ENCODE measurements around the gene BANF1. TPM values are rescaled to one million over a fixed set of nuclear protein-coding genes. Genes with fewer than 3 reads are reported as not detected.

Gene BANF1
- total RNA-seq, 4 donors from 2014 or later = 23.9 to 68.9 (median 51.0) TPM

- no peak overlapping the region for H3K27ac ChIP-seq
- 73 to 81% methylated on average over 5 to 6 of the region's 6 CpGs for WGBS, 2 donors
- peaks cover 0 to 23% of the 10 kb centered on the region in 2 donors for H3K27me3 ChIP-seq
- peaks cover 0 to 16% (median 6%) of the 10 kb centered on the region in 4 donors for H3K4me1 ChIP-seq
- H3K9me3 ChIP-seq = no peaks in the 10 kb centered on the region
- TF ChIP-seq POLR2A (IDR thresholded peaks at IDR 0.05) (no peak), CTCF (IDR thresholded peaks at IDR 0.05) (no peak), EP300 (IDR thresholded peaks at IDR 0.05) (no peak)
- no peaks in the 10 kb centered on the region for H3K36me3 ChIP-seq
- DNase-seq (ENCODE audit: low spot score in 2 of 2) = no peak
- H3K4me3 ChIP-seq = no peak overlapping the region
These were observed 42.5 kb downstream of the BANF1 start for GRCh38 chr11:66044757-66045156.

GRCh38 chr11:66045177-66045639 is 42.9 kb downstream of the BANF1 start:
- TF ChIP-seq EP300 (IDR thresholded peaks at IDR 0.05) (peak in 1 of 2 donors; percentile 23), POLR2A (IDR thresholded peaks at IDR 0.05) (no peak), CTCF (IDR thresholded peaks at IDR 0.05) (peak; percentile 83 to 94 (median 90))
- peak; percentile 23 to 64 for DNase-seq (ENCODE audit: low spot score in 2 of 2)
- no peak overlapping the region for H3K27ac ChIP-seq
- H3K27me3 ChIP-seq = peaks cover 0 to 23% of the 10 kb centered on the region in 2 donors
- H3K4me1 ChIP-seq = peaks cover 0 to 16% (median 6%) of the 10 kb centered on the region in 4 donors
- H3K9me3 ChIP-seq = no peaks in the 10 kb centered on the region
- no peaks in the 10 kb centered on the region for H3K36me3 ChIP-seq
- H3K4me3 ChIP-seq = no peak overlapping the region
- 10 to 16% methylated on average over 9 to 11 of the region's 11 CpGs for WGBS, 2 donors

GRCh38 chr11:66046901-66047300 is 44.6 kb downstream of the BANF1 start:
- Histone ChIP-seq H3K4me1 (peaks cover 0 to 28% (median 10%) of the 10 kb centered on the region in 4 donors), H3K9me3 (no peaks in the 10 kb centered on the region), H3K4me3 (no peak overlapping the region), H3K27ac (no peak overlapping the region), H3K27me3 (peaks cover 0 to 23% of the 10 kb centered on the region in 2 donors), H3K36me3 (no peaks in the 10 kb centered on the region)
- DNase-seq (ENCODE audit: low spot score in 2 of 2) = no peak
- TF ChIP-seq CTCF (IDR thresholded peaks at IDR 0.05) = no peak
- no peak for TF ChIP-seq EP300 (IDR thresholded peaks at IDR 0.05)
- TF ChIP-seq POLR2A (IDR thresholded peaks at IDR 0.05) = no peak
- 93 to 96% methylated on average over 3 of the region's 3 CpGs for WGBS, 2 donors

GRCh38 chr11:66047541-66048365 is 45.5 kb downstream of the BANF1 start:
- H3K4me3 ChIP-seq = no peak overlapping the region
- 64 to 76% methylated on average over 8 to 11 of the region's 11 CpGs for WGBS, 2 donors
- TF ChIP-seq CTCF (IDR thresholded peaks at IDR 0.05) = no peak

More at GRCh38 chr11:66047541-66048365, 45.5 kb downstream of the BANF1 start:
- DNase-seq (ENCODE audit: low spot score in 2 of 2) = no peak
- Histone ChIP-seq H3K27ac (no peak overlapping the region), H3K4me1 (peaks cover 0 to 29% (median 10%) of the 10 kb centered on the region in 4 donors), H3K27me3 (peaks cover 0 to 23% of the 10 kb centered on the region in 2 donors), H3K36me3 (no peaks in the 10 kb centered on the region), H3K9me3 (no peaks in the 10 kb centered on the region)
